Measurements from ENCODE around the gene CBARP.
A peak's percentile ranks its signal among the peaks of the same experiment; 100 is the strongest.

GRCh38 chr19:1259876-1260748, 22.3 kb upstream of the CBARP start:
- no peak for TF ChIP-seq CTCF (IDR thresholded peaks at IDR 0.05; ENCODE audit: poor library complexity, severe bottlenecking)
- peak; percentile 22 for TF ChIP-seq POLR2AphosphoS5 (IDR thresholded peaks at IDR 0.05)
- TF ChIP-seq TAF1 (IDR thresholded peaks at IDR 0.05; ENCODE audit: low read depth): no peak
- no peak for TF ChIP-seq EP300 (conservative IDR thresholded peaks at IDR 0.05; ENCODE audit: poor library complexity, severe bottlenecking)
- no peak for TF ChIP-seq EZH2 (IDR thresholded peaks at IDR 0.05; ENCODE audit: borderline replicate concordance, insufficient read depth, low read length, poor library complexity, severe bottlenecking)
